Measurements from ENCODE around the gene NHLRC2. TPM values are rescaled to one million over a fixed set of nuclear protein-coding genes. Genes with fewer than 3 reads are reported as not detected.
"Not testable (repeated sequence)": the region's sequence is repeated elsewhere in the genome, so short reads cannot be mapped to it uniquely, and the experiment has no call there.

NHLRC2 gene, protein sequence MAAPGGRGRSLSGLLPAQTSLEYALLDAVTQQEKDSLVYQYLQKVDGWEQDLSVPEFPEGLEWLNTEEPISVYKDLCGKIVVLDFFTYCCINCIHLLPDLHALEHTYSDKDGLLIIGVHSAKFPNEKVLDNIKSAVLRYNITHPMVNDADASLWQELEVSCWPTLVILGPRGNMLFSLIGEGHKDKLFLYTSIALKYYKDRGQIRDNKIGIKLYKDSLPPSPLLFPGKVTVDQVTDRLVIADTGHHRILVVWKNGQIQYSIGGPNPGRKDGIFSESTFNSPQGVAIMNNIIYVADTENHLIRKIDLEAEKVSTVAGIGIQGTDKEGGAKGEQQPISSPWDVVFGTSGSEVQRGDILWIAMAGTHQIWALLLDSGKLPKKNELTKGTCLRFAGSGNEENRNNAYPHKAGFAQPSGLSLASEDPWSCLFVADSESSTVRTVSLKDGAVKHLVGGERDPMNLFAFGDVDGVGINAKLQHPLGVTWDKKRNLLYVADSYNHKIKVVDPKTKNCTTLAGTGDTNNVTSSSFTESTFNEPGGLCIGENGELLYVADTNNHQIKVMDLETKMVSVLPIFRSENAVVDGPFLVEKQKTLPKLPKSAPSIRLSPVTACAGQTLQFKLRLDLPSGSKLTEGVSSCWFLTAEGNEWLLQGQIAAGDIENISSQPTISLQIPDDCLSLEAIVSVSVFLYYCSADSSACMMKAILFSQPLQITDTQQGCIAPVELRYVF
- total RNA-seq, result 10 to 100 TPM; 14.0 to 20.5 TPM

DNA sequence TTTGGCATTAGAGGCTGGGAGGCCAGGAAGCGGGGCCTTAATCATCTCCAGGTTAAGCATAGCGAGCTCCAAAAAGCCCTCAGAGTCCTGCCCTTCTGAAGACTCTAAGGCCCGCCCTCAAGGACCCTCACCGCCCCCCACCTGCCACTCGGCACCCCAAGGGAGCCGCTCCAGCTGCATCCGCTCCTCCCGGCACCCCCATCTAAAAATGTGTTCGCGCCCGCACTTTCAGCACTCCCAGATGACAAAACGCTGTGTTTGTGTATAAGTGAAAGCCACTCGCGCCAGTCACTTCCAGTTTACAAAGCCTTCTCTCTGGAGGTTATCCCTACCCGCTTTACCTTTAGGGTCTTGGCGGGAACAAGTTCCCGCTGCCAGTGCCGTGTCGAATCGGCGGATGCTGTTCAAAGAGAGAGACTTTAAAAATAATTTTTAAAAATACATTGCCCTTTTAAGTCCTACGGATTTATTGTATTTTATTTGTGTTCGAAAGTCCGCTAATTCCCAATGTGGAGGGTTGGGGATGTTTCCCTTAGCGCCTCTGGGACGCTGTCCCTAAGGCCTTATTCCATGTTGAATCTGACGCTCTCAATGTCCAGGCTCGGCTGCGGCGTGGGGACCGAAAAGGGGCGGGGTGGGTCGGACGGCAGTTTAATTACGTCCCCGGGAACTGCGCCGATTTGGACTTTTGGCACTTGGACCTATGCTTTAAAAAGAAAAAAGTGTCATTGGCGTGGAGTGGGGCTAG is at the start of gene NHLRC2, which contains the start of gene DCLRE1A:
Gene NHLRC2 (plus strand): TSS at position 649 of the 748 bp plus-strand sequence. CDS start 212 bp downstream, outside the sequence.
Gene DCLRE1A (minus strand): TSS at position 70 of the 748 bp plus-strand sequence. CDS start 900 bp downstream, outside the sequence.
- no peaks in the 10 kb centered on the region for H3K27me3 Mint-ChIP-seq
- peaks cover 16% of the 10 kb centered on the region for H3K4me1 Mint-ChIP-seq
- ATAC-seq (replicated peaks), result peak; percentile 65
- H3K27ac Mint-ChIP-seq, result peak within 1 kb of the TSS; percentile 97
- H3K4me3 Mint-ChIP-seq, result peak within 1 kb of the TSS; percentile 96
- no peaks in the 10 kb centered on the region for H3K9me3 Mint-ChIP-seq
- H3K36me3 Mint-ChIP-seq (ENCODE audit: low read depth), result peaks cover 26% of the 10 kb centered on the region

DNA sequence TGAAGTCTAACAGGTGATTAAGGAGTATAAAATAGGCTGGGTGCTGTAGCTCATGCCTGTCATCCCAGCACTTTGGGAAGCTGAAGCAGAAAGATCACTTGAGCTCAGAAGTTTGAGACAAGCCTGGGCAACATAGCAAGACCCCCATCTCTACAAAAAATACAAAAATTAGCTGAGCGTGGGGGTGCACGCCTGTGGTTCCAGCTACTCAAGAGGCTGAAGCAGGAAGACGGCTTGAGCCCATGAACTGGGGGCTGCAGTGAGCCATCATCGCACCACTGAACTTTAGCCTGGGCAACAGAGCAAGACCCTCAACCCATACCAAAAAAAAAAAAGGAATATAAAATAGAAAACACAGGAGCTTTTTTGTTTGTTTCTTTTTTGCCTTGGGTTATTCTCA is 48.0 kb upstream of the NHLRC2 start:
- H3K4me1 Mint-ChIP-seq, result no peaks in the 10 kb centered on the region
- peaks cover 25% of the 10 kb centered on the region for H3K27me3 Mint-ChIP-seq
- H3K36me3 Mint-ChIP-seq (ENCODE audit: low read depth), result no peaks in the 10 kb centered on the region
- H3K27ac Mint-ChIP-seq, result no peak overlapping the region
- no peak for ATAC-seq (replicated peaks)
- H3K9me3 Mint-ChIP-seq, result no peaks in the 10 kb centered on the region
- H3K4me3 Mint-ChIP-seq, result no peak overlapping the region

DNA sequence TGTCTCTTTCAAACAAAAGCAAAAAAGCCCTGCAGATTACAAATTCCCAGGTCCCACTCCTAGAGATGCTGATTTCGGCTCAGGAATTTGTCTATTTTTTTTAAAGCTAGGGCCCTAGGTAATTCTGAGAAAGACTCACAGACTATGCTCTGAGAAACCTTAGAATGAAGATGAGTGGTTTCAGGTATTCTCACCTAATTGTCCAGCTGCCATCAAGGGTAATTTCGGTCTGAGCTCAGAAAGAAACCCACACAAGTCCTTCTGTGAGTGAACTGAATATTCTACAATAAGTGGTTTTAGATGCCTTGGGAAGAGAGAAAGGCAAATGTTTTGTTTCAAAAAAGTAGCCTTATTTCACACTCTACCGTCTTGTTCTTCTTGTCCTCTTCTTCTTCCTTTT is 46.3 kb upstream of the NHLRC2 start:
- Mint-ChIP-seq H3K27ac (no peak overlapping the region), H3K36me3 (ENCODE audit: low read depth) (no peaks in the 10 kb centered on the region), H3K4me3 (no peak overlapping the region), H3K9me3 (no peaks in the 10 kb centered on the region), H3K4me1 (no peaks in the 10 kb centered on the region), H3K27me3 (peaks cover 28% of the 10 kb centered on the region)
- no peak for ATAC-seq (replicated peaks)

DNA sequence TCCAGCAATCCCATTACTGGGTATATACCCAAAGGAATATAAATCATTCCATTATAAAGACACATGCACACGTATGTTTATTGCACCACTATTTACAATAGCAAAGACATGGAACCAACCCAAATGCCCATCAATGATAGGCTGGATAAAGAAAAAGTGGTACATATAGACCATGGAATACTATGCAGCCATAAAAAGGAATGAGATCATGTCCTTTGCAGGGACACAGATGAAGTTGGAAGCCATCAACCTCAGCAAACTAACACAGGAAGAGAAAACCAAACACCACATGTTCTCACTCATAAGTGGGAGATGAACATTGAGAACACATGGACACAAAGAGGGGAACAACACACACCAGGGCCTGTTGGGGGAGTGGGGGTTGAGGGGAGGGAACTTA is 39.8 kb upstream of the NHLRC2 start:
- not testable (repeated sequence) for H3K36me3 Mint-ChIP-seq (ENCODE audit: low read depth); H3K27ac Mint-ChIP-seq; H3K9me3 Mint-ChIP-seq; H3K27me3 Mint-ChIP-seq; H3K4me3 Mint-ChIP-seq; H3K4me1 Mint-ChIP-seq; ATAC-seq (replicated peaks)

DNA sequence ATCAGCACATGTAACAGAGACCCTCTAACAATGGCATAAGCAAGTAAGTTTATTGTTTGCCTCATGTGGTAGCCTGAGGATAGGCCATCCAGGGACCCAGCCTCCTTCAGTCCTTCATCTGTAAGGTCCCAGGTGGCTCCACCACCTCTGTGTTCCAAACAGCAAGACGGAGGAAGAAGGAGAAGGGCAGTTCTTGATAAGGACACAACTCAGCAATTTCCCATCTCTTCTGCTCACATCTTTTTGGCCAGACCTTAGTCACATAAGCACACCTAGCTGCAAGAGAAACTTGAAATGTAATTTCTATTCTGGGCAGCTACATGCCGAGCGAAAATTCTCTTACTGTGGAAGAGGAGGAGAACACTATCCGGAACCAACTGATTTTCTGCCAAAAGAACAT is 34.5 kb upstream of the NHLRC2 start:
- Mint-ChIP-seq H3K4me3 (no peak overlapping the region), H3K27me3 (peaks cover 15% of the 10 kb centered on the region), H3K27ac (no peak overlapping the region), H3K9me3 (no peaks in the 10 kb centered on the region), H3K36me3 (ENCODE audit: low read depth) (no peaks in the 10 kb centered on the region), H3K4me1 (no peaks in the 10 kb centered on the region)
- ATAC-seq (replicated peaks), result no peak

DNA sequence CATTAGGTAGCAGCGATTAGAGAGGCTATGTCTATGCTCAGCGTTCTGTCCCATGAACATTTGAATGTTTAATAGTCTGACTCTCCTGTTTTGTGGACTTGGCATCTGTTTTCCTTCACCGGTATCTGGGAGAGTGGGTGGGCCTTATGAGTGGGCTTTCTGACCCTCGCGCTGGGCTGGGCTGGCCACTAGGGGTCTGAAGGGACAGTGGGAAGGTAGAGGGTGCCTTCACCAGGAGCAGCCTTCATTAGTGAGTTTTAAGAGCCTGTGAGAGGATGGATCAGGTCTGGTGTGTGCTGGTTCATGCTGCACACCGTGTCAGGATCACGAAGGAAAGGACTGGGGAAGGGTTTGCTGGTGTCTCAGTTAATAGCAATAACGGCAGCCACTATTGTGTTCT is 34.0 kb upstream of the NHLRC2 start:
- H3K4me3 Mint-ChIP-seq, result no peak overlapping the region
- no peaks in the 10 kb centered on the region for H3K36me3 Mint-ChIP-seq (ENCODE audit: low read depth)
- no peaks in the 10 kb centered on the region for H3K9me3 Mint-ChIP-seq
- no peaks in the 10 kb centered on the region for H3K4me1 Mint-ChIP-seq
- no peak overlapping the region for H3K27ac Mint-ChIP-seq
- ATAC-seq (replicated peaks), result no peak
- H3K27me3 Mint-ChIP-seq, result peaks cover 15% of the 10 kb centered on the region

DNA sequence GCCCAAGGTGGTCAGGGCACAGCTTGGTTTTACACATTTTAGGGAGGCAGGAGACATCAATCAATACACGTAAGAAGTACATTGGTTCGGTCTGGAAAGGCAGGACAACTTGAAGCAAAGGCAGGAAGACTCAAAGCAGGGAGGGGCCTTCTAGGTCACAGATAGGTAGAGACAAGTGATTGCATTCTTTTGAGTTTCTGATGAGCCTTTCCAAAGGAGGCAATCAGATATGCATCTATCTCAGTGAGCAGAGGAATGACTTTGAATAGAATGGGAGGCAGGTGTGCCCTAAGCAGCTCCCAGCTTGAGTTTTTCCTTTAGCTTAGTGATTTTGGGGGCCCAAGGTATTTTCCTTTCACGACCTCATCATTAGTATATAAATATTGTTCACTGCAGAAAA is 33.2 kb upstream of the NHLRC2 start:
- not testable (repeated sequence) for H3K27ac Mint-ChIP-seq, H3K9me3 Mint-ChIP-seq

DNA sequence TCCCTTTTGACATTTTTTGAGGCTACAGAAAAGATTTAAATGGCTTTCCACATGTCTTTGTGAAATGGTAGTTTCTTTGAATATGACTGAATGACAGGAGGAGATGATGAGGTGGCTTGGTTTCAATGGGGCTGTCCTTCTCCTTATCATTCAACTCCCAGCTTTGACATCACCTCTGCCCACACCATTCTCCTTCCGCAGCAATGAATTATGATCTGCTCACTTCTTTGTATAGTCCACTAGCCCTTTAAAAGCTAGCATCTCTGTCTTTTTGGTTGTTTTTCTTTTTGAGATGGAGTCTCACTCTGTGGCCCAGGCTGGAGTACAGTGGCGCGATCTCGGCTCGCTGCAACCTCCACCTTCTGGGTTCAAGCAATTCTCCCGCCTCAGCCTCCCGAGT is 32.3 kb upstream of the NHLRC2 start:
- peaks cover 20% of the 10 kb centered on the region for H3K27me3 Mint-ChIP-seq
- H3K36me3 Mint-ChIP-seq (ENCODE audit: low read depth), result no peaks in the 10 kb centered on the region
- H3K4me3 Mint-ChIP-seq, result no peak overlapping the region
- H3K9me3 Mint-ChIP-seq, result no peaks in the 10 kb centered on the region
- no peak overlapping the region for H3K27ac Mint-ChIP-seq
- ATAC-seq (replicated peaks), result no peak
- H3K4me1 Mint-ChIP-seq, result no peaks in the 10 kb centered on the region

More for the DNA sequence above, 33.2 kb upstream of the NHLRC2 start:
- not testable (repeated sequence) for H3K4me3 Mint-ChIP-seq; H3K4me1 Mint-ChIP-seq; ATAC-seq (replicated peaks); H3K36me3 Mint-ChIP-seq (ENCODE audit: low read depth)
- H3K27me3 Mint-ChIP-seq, result peaks cover 15% of the 10 kb centered on the region

DNA sequence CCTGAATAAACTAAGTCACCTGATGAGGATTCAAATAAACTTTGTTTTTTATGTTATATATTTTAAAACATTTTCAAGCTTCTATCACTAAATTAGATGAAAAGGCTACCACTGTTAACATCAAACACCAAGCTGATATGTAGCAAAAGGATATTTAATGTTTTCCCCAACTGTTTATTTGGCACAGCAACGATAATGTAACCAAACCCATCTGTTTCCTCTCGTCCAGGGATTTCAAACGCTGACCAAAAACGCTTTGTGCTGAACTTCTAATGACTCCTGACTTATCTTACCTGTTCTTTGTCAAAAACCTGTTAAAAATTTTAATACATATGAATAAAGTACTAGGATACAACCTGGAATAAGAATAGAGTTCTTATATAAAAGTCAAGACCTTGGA is 31.1 kb upstream of the NHLRC2 start:
- Mint-ChIP-seq H3K4me1 (no peaks in the 10 kb centered on the region), H3K36me3 (ENCODE audit: low read depth) (no peaks in the 10 kb centered on the region), H3K9me3 (no peaks in the 10 kb centered on the region), H3K27ac (no peak overlapping the region), H3K27me3 (peaks cover 20% of the 10 kb centered on the region), H3K4me3 (no peak overlapping the region)
- ATAC-seq (replicated peaks), result no peak

DNA sequence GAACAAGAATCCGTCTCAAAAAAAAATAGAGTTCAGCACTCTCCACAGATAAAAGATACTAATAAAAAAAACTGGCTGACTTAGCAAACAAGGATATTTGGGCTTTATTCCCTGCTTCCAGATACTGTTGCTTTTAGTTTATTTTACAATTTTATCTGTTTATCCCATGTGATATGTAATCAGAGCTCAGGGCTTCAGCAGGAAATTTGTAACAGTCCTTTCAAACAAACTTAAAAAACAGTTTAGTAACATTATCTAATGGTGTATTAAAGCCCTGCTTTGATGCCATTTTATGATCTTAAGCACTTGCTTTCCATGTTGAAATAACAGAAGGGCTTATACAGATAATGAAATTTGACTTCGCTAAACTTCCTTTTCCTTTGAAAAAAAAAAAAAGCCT is 28.7 kb upstream of the NHLRC2 start:
- Mint-ChIP-seq H3K27ac (no peak overlapping the region), H3K4me3 (no peak overlapping the region), H3K36me3 (ENCODE audit: low read depth) (no peaks in the 10 kb centered on the region), H3K9me3 (no peaks in the 10 kb centered on the region), H3K27me3 (peaks cover 16% of the 10 kb centered on the region), H3K4me1 (no peaks in the 10 kb centered on the region)
- ATAC-seq (replicated peaks), result no peak

DNA sequence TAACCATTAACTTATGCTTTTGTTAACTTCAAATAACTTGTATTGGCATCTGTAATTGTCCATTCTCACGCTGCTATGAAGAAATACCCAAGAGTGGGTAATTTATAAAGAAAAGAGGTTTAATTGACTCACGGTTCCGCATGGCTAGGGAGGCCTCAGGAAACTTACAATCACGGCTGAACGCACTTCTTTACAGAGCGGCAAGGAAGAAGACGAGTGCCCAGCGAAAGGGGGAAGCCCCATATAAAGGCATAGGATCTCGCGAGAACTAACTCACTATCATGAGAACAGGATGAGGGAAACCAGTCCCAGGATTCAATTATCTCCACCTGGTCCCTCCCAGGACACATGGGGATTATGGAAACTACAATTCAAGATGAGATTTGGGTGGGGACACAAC is 25.9 kb upstream of the NHLRC2 start:
- not testable (repeated sequence) for ATAC-seq (replicated peaks); H3K9me3 Mint-ChIP-seq; H3K27ac Mint-ChIP-seq; H3K4me1 Mint-ChIP-seq; H3K27me3 Mint-ChIP-seq; H3K4me3 Mint-ChIP-seq; H3K36me3 Mint-ChIP-seq (ENCODE audit: low read depth)

DNA sequence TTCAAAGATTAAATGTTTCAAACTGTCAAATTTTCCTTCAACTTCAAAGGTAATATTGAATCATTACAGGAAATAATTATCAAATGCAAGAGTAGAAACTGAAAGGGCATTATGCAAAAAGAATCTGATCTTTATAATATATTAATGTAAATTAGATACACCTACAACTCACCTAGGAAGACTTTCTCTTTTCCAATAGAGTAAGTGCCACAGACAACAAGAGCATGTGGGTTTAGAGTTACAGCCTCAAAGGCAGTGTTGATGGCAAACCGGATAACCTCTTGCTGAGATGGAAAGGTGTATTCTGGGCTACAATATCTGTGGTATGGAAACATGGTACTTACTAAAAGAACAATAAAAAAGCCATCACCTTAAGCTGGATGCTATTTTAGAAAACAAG is 12.3 kb upstream of the NHLRC2 start:
- Mint-ChIP-seq H3K4me1 (peaks cover 5% of the 10 kb centered on the region), H3K36me3 (ENCODE audit: low read depth) (peaks cover 72% of the 10 kb centered on the region), H3K27me3 (no peaks in the 10 kb centered on the region), H3K4me3 (no peak overlapping the region), H3K9me3 (no peaks in the 10 kb centered on the region), H3K27ac (no peak overlapping the region)
- no peak for ATAC-seq (replicated peaks)

DNA sequence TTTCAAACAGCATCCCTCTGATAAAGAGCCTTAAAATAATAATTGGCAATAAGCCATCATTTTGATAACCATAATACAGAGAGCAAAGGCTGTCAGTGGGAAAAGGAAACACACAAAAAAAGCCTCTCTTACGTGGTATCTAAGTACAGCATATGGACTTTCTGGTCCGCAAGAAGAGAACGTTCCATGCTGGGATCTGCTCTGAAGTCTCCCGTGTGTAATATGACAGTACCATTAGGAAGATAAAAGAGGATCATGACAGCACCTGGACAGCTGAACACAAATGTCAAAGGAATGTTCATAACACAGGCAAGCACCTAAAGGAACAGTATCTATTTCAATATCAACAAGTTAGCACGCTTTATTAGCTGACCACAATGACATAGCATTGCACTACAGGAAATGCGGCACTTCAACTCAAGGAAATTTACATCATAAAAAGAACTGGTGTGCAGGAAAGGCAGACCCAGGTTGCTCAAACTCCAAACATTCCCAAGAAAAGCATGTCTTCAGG is 10.4 kb upstream of the NHLRC2 start:
- no peak for ATAC-seq (replicated peaks)
- H3K27me3 Mint-ChIP-seq, result no peaks in the 10 kb centered on the region
- no peaks in the 10 kb centered on the region for H3K9me3 Mint-ChIP-seq
- no peak overlapping the region for H3K27ac Mint-ChIP-seq
- no peak overlapping the region for H3K4me3 Mint-ChIP-seq
- H3K4me1 Mint-ChIP-seq, result peaks cover 10% of the 10 kb centered on the region
- H3K36me3 Mint-ChIP-seq (ENCODE audit: low read depth), result peaks cover 67% of the 10 kb centered on the region

DNA sequence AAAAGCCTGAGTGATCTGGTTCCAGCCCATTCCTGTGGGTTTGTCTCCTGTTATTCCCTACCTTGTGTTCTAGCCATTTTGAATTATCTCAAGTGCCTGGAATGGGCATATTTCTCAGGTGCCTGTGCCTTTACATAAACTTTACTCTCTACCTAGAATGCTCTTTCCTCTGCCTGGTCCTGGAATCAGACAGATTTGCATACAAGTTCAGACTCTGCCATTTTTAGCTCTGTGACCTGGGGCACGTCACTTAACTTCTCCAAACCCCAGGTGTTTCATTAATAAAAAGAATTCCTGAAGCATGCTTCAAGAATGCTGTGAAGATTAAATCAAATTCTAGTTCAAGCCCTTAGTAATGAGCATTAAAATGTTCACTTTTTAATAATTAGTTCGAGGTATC is 8.4 kb upstream of the NHLRC2 start:
- no peaks in the 10 kb centered on the region for H3K9me3 Mint-ChIP-seq
- peaks cover 59% of the 10 kb centered on the region for H3K36me3 Mint-ChIP-seq (ENCODE audit: low read depth)
- ATAC-seq (replicated peaks), result no peak

More for the DNA sequence above, 8.4 kb upstream of the NHLRC2 start:
- Mint-ChIP-seq H3K4me1 (peaks cover 10% of the 10 kb centered on the region), H3K27me3 (no peaks in the 10 kb centered on the region), H3K27ac (no peak overlapping the region), H3K4me3 (no peak overlapping the region)
